Measurements from ENCODE around the gene OSBPL8. TPM values are rescaled to one million over a fixed set of nuclear protein-coding genes. Genes with fewer than 3 reads are reported as not detected.
"Not testable (repeated sequence)": the region's sequence is repeated elsewhere in the genome, so short reads cannot be mapped to it uniquely, and the experiment has no call there.

OSBPL8 gene
- total and polyA plus RNA-seq, 7 donors: 7.6 to 64.3 (median 44.8) TPM

DNA sequence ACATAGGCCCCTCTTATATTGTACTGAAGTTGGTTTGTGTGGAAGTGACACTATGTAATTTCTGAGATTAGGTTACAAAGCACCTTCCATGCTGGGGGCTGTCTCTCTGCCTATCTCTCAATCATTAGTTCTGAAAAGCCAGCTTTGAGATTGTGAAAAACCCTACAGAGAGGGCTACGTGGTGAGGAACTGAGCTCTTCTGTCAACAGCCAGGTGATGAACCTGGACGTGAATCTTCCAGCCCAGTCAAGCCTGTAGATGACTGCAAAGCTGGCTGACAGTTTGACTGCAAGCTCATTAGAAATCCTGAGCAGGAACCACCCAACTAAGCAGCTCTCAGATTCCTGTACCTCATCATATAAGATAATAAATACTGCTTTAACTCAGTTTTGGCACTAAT lies 175.0 kb downstream of the OSBPL8 start:
- TF ChIP-seq POLR2A (IDR thresholded peaks at IDR 0.05) (no peak), CTCF (IDR thresholded peaks at IDR 0.05) (no peak), POLR2AphosphoS5 (IDR thresholded peaks at IDR 0.05) (no peak)
- Histone ChIP-seq H3K4me1 (no peaks in the 10 kb centered on the region), H3K9me3 (no peaks in the 10 kb centered on the region), H3K27ac (no peak overlapping the region), H3K27me3 (no peaks in the 10 kb centered on the region), H3K4me3 (no peak overlapping the region), H3K36me3 (peaks cover 0 to 36% (median 3%) of the 10 kb centered on the region in 4 donors)
- DNase-seq: no peak
- intact Hi-C loops (cut with DNase I): no loop called here
- WGBS, 2 donors: 95 to 96% methylated on average over 2 of the region's 2 CpGs

DNA sequence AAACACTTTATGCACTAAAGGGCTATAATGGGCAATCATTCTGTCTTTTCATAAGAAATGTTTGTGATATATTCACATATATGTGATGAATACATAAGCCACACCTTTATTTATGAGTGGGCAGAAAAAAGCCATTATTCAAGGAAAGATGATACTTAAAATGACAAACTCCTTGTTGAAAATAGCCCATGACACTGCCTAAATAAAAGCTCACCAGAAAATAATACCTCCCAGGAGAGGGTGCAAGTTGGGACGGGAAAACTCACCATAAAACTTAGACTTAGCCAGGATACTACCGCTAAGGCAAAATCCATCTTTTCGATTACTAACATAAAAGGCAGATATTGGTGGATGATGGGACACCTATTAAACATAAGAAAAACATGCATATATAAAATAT lies 175.6 kb downstream of the OSBPL8 start:
- H3K4me1 ChIP-seq: no peaks in the 10 kb centered on the region
- H3K27me3 ChIP-seq: no peaks in the 10 kb centered on the region
- H3K36me3 ChIP-seq: peaks cover 0 to 31% (median 2%) of the 10 kb centered on the region in 4 donors
- no peak for DNase-seq
- intact Hi-C loops (cut with DNase I): no loop called here
- H3K9me3 ChIP-seq: no peaks in the 10 kb centered on the region
- WGBS, 2 donors: 97 to 98% methylated on average over 3 of the region's 3 CpGs
- TF ChIP-seq EP300 (IDR thresholded peaks at IDR 0.05): no peak
- no peak for TF ChIP-seq POLR2AphosphoS5 (IDR thresholded peaks at IDR 0.05)
- no peak overlapping the region for H3K4me3 ChIP-seq
- no peak overlapping the region for H3K27ac ChIP-seq

DNA sequence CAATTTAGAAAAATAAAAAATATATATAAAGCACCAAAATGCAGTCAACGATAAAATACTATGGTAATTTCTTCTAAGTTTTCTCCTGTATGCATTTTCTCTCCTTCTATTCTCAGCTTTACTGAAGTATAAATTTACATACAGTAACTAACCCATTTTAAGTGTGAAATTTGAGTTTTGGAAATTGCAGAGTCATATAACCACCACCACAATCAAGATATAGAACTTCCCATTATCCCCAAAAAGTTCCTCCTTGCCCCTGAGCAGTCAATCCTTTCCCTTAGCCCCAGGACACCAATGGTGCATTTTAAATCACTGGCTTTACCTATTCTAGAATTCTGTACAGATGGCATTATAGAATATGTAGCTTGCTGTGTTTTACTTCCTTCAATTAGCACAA lies 180.3 kb downstream of the OSBPL8 start:
- Histone ChIP-seq H3K36me3 (peaks cover 0 to 49% (median 4%) of the 10 kb centered on the region in 4 donors), H3K4me1 (no peaks in the 10 kb centered on the region), H3K27me3 (no peaks in the 10 kb centered on the region), H3K27ac (no peak overlapping the region), H3K9me3 (no peaks in the 10 kb centered on the region), H3K4me3 (no peak overlapping the region)
- DNase-seq: no peak
- intact Hi-C loops (cut with DNase I): no loop called here
- WGBS, 2 donors: 98 to 100% methylated on average over 1 of the region's 1 CpG
- TF ChIP-seq EP300 (IDR thresholded peaks at IDR 0.05) (no peak), CTCF (IDR thresholded peaks at IDR 0.05) (no peak), POLR2AphosphoS5 (IDR thresholded peaks at IDR 0.05) (no peak), POLR2A (IDR thresholded peaks at IDR 0.05) (no peak)

- H3K9me3 ChIP-seq; DNase-seq; H3K4me1 ChIP-seq; H3K27me3 ChIP-seq; H3K27ac ChIP-seq; intact Hi-C loops (cut with DNase I); H3K4me3 ChIP-seq: not testable (repeated sequence)
- H3K36me3 ChIP-seq: peaks cover 0 to 52% (median 5%) of the 10 kb centered on the region in 4 donors
- 95 to 98% methylated on average over 1 of the region's 1 CpG for WGBS, 2 donors
Measured at GRCh38 chr12:76376876-76377275, 182.7 kb downstream of the OSBPL8 start.

- H3K27ac ChIP-seq: no peak overlapping the region
- H3K36me3 ChIP-seq: peaks cover 0 to 52% (median 5%) of the 10 kb centered on the region in 4 donors
- H3K4me3 ChIP-seq: no peak overlapping the region
- H3K27me3 ChIP-seq: no peaks in the 10 kb centered on the region
- H3K4me1 ChIP-seq: no peaks in the 10 kb centered on the region
- H3K9me3 ChIP-seq: no peaks in the 10 kb centered on the region
- no peak for DNase-seq
- no peak for TF ChIP-seq CTCF (IDR thresholded peaks at IDR 0.05)
- TF ChIP-seq POLR2A (IDR thresholded peaks at IDR 0.05): no peak
- TF ChIP-seq EP300 (IDR thresholded peaks at IDR 0.05): no peak
- no peak for TF ChIP-seq POLR2AphosphoS5 (IDR thresholded peaks at IDR 0.05)
- intact Hi-C loops (cut with DNase I): no loop called here
Measured at GRCh38 chr12:76375939-76376338, 183.6 kb downstream of the OSBPL8 start.

- H3K36me3 ChIP-seq: peaks cover 0 to 54% (median 5%) of the 10 kb centered on the region in 4 donors
- WGBS, 2 donors: 97 to 99% methylated on average over 1 of the region's 1 CpG
- H3K4me1 ChIP-seq: no peaks in the 10 kb centered on the region
Measured at GRCh38 chr12:76375470-76375869, 184.1 kb downstream of the OSBPL8 start.

More at GRCh38 chr12:76375470-76375869, 184.1 kb downstream of the OSBPL8 start:
- Histone ChIP-seq H3K4me3 (no peak overlapping the region), H3K9me3 (no peaks in the 10 kb centered on the region), H3K27ac (no peak overlapping the region), H3K27me3 (no peaks in the 10 kb centered on the region)
- intact Hi-C loops (cut with DNase I): no loop called here
- TF ChIP-seq EP300 (IDR thresholded peaks at IDR 0.05) (no peak), POLR2A (IDR thresholded peaks at IDR 0.05) (no peak), CTCF (IDR thresholded peaks at IDR 0.05) (no peak), POLR2AphosphoS5 (IDR thresholded peaks at IDR 0.05) (no peak)
- no peak for DNase-seq

Data from sigmoid colon (tissue), 7 donors.